Rectal smooth muscle tissue (tissue), 1 donor: Measurements from ENCODE around the gene MRPL11.

Source experiments
- H3K27ac ChIP-seq: one replicate; pipeline ENCODE4 v1.7.0; 2013; ENCODE audit warnings: low read depth, low read length, inconsistent platforms
- H3K27me3 ChIP-seq: one replicate; pipeline ENCODE4 v1.7.0; 2013; ENCODE audit warnings: low read length; ENCODE audit not compliant: control insufficient read depth, insufficient read depth
- H3K36me3 ChIP-seq: one replicate; pipeline ENCODE4 v1.7.0; 2013; ENCODE audit warnings: low read length; ENCODE audit not compliant: control insufficient read depth, insufficient read depth
- H3K4me1 ChIP-seq: one replicate; pipeline ENCODE4 v1.7.0; 2013; ENCODE audit warnings: low read length; ENCODE audit not compliant: control insufficient read depth, insufficient read depth
- H3K4me3 ChIP-seq: one replicate; pipeline ENCODE4 v1.7.0; 2013; ENCODE audit warnings: low read length
- H3K9ac ChIP-seq: one replicate; pipeline ENCODE4 v1.7.0; 2013; ENCODE audit warnings: low read length

Gene MRPL11

GRCh38 chr11:66418986-66419308 is 19.7 kb downstream of the MRPL11 start:
- no peak overlapping the region for H3K4me3 ChIP-seq

GRCh38 chr11:66418168-66418985 is 20.3 kb downstream of the MRPL11 start:
- Histone ChIP-seq H3K36me3 (peaks cover 4% of the 10 kb centered on the region), H3K4me3 (no peak overlapping the region), H3K4me1 (peaks cover 25% of the 10 kb centered on the region), H3K9ac (no peak overlapping the region), H3K27ac (no peak overlapping the region), H3K27me3 (no peaks in the 10 kb centered on the region)

More at GRCh38 chr11:66418986-66419308, 19.7 kb downstream of the MRPL11 start:
- Histone ChIP-seq H3K27me3 (no peaks in the 10 kb centered on the region), H3K36me3 (peaks cover 4% of the 10 kb centered on the region), H3K4me1 (peaks cover 19% of the 10 kb centered on the region), H3K9ac (no peak overlapping the region), H3K27ac (no peak overlapping the region)

- Histone ChIP-seq H3K4me1 (peaks cover 36% of the 10 kb centered on the region), H3K27ac (no peak overlapping the region), H3K36me3 (no peaks in the 10 kb centered on the region), H3K9ac (no peak overlapping the region), H3K4me3 (no peak overlapping the region), H3K27me3 (no peaks in the 10 kb centered on the region)
Observed at GRCh38 chr11:66417000-66417399, 21.6 kb downstream of the MRPL11 start.

GRCh38 chr11:66415423-66415822 is 23.2 kb downstream of the MRPL11 start:
- no peaks in the 10 kb centered on the region for H3K27me3 ChIP-seq
- H3K4me3 ChIP-seq = no peak overlapping the region
- H3K9ac ChIP-seq = no peak overlapping the region
- no peak overlapping the region for H3K27ac ChIP-seq
- H3K4me1 ChIP-seq = peaks cover 40% of the 10 kb centered on the region
- H3K36me3 ChIP-seq = no peaks in the 10 kb centered on the region

- Histone ChIP-seq H3K4me3 (no peak overlapping the region), H3K9ac (no peak overlapping the region), H3K27me3 (no peaks in the 10 kb centered on the region), H3K36me3 (no peaks in the 10 kb centered on the region), H3K4me1 (peaks cover 46% of the 10 kb centered on the region), H3K27ac (no peak overlapping the region)
Observed at GRCh38 chr11:66414120-66414934, 24.3 kb downstream of the MRPL11 start.

- Histone ChIP-seq H3K36me3 (no peaks in the 10 kb centered on the region), H3K9ac (no peak overlapping the region), H3K4me1 (peaks cover 37% of the 10 kb centered on the region), H3K27ac (no peak overlapping the region), H3K27me3 (no peaks in the 10 kb centered on the region), H3K4me3 (no peak overlapping the region)
Observed at GRCh38 chr11:66413167-66413566, 25.5 kb downstream of the MRPL11 start.

- H3K4me1 ChIP-seq = peaks cover 31% of the 10 kb centered on the region
- H3K27me3 ChIP-seq = no peaks in the 10 kb centered on the region
- H3K9ac ChIP-seq = no peak overlapping the region
- peak overlapping the region; percentile 9 for H3K4me3 ChIP-seq
- H3K36me3 ChIP-seq = no peaks in the 10 kb centered on the region
- H3K27ac ChIP-seq = no peak overlapping the region
Observed at GRCh38 chr11:66412110-66412509, 26.5 kb downstream of the MRPL11 start.

GRCh38 chr11:66411323-66411722 is 27.3 kb downstream of the MRPL11 start:
- Histone ChIP-seq H3K27ac (no peak overlapping the region), H3K4me1 (peaks cover 31% of the 10 kb centered on the region), H3K4me3 (peak overlapping the region; percentile 58), H3K36me3 (no peaks in the 10 kb centered on the region), H3K9ac (no peak overlapping the region), H3K27me3 (no peaks in the 10 kb centered on the region)

- H3K4me3 ChIP-seq = peak overlapping the region; percentile 58
- no peaks in the 10 kb centered on the region for H3K27me3 ChIP-seq
- peak overlapping the region; percentile 86 for H3K27ac ChIP-seq
- peaks cover 31% of the 10 kb centered on the region for H3K4me1 ChIP-seq
- H3K9ac ChIP-seq = no peak overlapping the region
- H3K36me3 ChIP-seq = no peaks in the 10 kb centered on the region
Observed at GRCh38 chr11:66410191-66410590, 28.5 kb downstream of the MRPL11 start.

GRCh38 chr11:66409226-66409625 is 29.4 kb downstream of the MRPL11 start:
- Histone ChIP-seq H3K36me3 (no peaks in the 10 kb centered on the region), H3K4me1 (peaks cover 31% of the 10 kb centered on the region), H3K9ac (no peak overlapping the region), H3K4me3 (peak overlapping the region; percentile 58), H3K27ac (peak overlapping the region; percentile 86), H3K27me3 (no peaks in the 10 kb centered on the region)

GRCh38 chr11:66408488-66409214 is 30.0 kb downstream of the MRPL11 start:
- H3K27me3 ChIP-seq = no peaks in the 10 kb centered on the region
- no peaks in the 10 kb centered on the region for H3K36me3 ChIP-seq
- peaks cover 27% of the 10 kb centered on the region for H3K4me1 ChIP-seq
- H3K27ac ChIP-seq = peak overlapping the region; percentile 86
- H3K9ac ChIP-seq = no peak overlapping the region
- peak overlapping the region; percentile 60 for H3K4me3 ChIP-seq

- H3K36me3 ChIP-seq = no peaks in the 10 kb centered on the region
- peaks cover 17% of the 10 kb centered on the region for H3K4me1 ChIP-seq
- H3K4me3 ChIP-seq = no peak overlapping the region
- no peak overlapping the region for H3K27ac ChIP-seq
- H3K27me3 ChIP-seq = no peaks in the 10 kb centered on the region
- H3K9ac ChIP-seq = no peak overlapping the region
Observed at GRCh38 chr11:66407651-66408050, 31.0 kb downstream of the MRPL11 start.
